ENCODE measurements around the gene IGFBP7.
"Not testable (repeated sequence)": the region's sequence is repeated elsewhere in the genome, so short reads cannot be mapped to it uniquely, and the experiment has no call there.

IGFBP7 gene

DNA sequence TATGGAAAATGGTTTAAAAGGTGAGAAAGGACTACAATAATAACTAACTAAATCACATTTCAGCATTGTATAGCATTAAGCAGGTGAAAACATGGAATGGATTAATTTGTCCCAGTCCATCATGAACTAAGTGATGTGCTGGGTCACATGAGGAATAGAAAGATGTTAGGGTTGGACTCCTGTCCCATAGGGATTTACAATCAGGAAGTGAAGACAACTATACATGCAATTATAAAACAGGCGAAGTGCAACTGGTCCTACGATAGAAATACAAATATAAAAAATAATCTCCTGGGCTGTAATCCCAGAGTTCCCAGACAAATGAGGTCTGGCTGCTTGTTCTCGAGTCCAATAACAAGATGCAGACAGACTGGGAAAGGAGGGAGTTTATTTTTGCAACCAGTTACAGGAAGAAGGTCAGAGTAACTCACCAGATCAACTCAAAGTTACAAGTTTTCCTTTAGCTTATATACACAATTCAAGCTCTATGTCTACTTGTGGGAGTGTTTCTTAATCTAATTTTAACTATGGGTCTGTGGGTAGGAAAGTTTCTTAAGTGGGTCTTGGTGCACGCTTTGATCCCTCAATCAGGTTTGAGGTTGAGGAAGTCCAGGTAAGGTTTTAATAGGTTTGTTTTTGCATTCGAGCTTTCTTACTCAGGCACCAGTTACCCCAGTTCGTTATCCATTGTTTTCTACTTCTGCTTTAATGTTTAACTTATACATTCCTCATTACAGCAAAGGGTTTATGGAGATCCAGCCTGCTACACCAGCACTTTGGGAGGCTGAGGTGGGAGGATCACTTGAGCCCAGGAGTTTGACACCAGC, 50.1 kb downstream of the IGFBP7 start:
- H3K4me3 ChIP-seq (ENCODE audit: low read length): no peak overlapping the region
- no peak for DNase-seq (ENCODE audit: low read depth)
- TF ChIP-seq, protein P1, sequence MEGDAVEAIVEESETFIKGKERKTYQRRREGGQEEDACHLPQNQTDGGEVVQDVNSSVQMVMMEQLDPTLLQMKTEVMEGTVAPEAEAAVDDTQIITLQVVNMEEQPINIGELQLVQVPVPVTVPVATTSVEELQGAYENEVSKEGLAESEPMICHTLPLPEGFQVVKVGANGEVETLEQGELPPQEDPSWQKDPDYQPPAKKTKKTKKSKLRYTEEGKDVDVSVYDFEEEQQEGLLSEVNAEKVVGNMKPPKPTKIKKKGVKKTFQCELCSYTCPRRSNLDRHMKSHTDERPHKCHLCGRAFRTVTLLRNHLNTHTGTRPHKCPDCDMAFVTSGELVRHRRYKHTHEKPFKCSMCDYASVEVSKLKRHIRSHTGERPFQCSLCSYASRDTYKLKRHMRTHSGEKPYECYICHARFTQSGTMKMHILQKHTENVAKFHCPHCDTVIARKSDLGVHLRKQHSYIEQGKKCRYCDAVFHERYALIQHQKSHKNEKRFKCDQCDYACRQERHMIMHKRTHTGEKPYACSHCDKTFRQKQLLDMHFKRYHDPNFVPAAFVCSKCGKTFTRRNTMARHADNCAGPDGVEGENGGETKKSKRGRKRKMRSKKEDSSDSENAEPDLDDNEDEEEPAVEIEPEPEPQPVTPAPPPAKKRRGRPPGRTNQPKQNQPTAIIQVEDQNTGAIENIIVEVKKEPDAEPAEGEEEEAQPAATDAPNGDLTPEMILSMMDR (IDR thresholded peaks at IDR 0.05; ENCODE audit: insufficient read depth, low read depth, low read length, missing control alignments): no peak

DNA sequence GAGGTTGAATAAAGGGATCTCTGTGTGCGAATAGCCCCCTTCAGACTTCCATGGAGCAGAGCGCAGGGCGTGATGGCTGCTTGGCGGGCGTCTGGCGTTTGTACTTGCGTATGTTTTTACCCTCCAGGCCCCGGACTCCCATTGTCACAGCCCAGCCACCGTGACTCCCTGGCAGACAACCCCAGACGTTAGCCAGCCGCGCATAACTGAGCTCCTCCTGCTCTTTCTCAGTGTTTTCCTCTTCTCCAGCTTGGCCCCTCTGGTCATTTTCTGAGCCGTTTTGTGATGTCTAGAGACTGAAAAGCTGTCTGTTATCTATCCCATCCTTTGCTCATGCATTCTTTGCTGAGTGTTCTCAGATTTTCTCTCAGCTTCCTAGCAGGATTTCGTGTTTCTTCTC, 54.3 kb downstream of the IGFBP7 start:
- TF ChIP-seq, protein P1 (IDR thresholded peaks at IDR 0.05; ENCODE audit: insufficient read depth, low read depth, low read length, missing control alignments): no peak
- no peak for DNase-seq (ENCODE audit: low read depth)
- H3K4me3 ChIP-seq (ENCODE audit: low read length): no peak overlapping the region

DNA sequence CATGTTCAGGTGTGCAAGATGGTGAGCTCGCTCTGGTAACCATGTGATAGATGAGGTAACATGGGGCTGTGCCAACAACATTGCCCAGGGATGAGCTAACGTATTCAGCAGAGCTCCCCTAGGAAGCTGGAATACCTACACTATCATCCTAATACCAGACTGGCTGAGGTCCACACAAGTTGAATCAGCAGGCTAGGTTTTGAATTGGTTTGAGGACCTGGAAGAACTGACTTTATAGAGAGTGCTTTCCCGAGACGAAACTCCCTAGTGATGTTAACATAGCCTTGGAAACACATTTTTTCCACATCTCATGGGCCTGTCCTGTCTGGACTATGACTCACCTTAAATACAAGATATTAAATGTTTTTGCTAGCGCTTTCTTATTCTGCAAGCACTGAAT, 56.7 kb downstream of the IGFBP7 start:
- TF ChIP-seq, protein P1 (IDR thresholded peaks at IDR 0.05; ENCODE audit: insufficient read depth, low read depth, low read length, missing control alignments): no peak
- H3K4me3 ChIP-seq (ENCODE audit: low read length): no peak overlapping the region
- DNase-seq (ENCODE audit: low read depth): peak; percentile 97

DNA sequence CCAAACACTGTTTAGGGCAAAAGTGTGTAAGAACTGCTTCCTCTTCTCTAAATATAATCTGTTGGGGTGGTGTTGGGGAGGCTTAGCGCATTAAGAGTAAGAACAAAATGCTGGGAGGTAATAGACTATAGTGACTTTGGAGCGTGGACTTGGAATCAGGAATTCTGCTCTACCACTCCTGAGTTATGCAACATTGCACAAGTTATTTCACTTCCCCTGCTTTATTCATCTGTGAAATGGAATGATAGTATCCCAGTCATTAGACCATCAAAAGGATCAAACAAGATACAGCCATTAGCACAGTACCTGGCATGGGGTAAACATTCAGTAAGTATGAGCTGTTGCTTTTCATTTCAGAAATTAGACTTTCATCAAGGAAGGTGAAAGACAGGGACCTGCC, 58.7 kb downstream of the IGFBP7 start:
- no peak for DNase-seq (ENCODE audit: low read depth)

DNA sequence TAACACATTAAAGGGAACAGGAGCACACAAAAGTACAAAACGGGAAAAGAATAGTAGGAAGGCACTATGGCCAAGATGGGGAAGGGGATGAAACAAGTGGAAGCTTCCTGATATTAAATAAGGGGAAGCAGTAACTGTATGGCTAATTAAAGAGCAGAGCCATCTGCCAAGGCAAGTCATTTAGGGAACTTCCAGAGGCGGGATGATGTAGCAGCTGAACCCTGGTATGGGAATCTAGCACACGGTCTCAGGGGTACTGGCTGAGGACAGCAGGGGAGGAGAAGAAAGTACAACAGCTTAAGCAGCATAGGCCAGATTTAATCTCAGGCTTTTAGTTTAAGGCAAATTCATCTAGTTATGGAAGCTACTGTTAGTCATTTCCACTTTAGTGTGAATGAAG, 59.1 kb downstream of the IGFBP7 start:
- no peak for DNase-seq (ENCODE audit: low read depth)
- TF ChIP-seq, protein P1 (IDR thresholded peaks at IDR 0.05; ENCODE audit: insufficient read depth, low read depth, low read length, missing control alignments): no peak
- H3K4me3 ChIP-seq (ENCODE audit: low read length): no peak overlapping the region

More for the DNA sequence above, 58.7 kb downstream of the IGFBP7 start:
- TF ChIP-seq, protein P1 (IDR thresholded peaks at IDR 0.05; ENCODE audit: insufficient read depth, low read depth, low read length, missing control alignments): no peak
- no peak overlapping the region for H3K4me3 ChIP-seq (ENCODE audit: low read length)

DNA sequence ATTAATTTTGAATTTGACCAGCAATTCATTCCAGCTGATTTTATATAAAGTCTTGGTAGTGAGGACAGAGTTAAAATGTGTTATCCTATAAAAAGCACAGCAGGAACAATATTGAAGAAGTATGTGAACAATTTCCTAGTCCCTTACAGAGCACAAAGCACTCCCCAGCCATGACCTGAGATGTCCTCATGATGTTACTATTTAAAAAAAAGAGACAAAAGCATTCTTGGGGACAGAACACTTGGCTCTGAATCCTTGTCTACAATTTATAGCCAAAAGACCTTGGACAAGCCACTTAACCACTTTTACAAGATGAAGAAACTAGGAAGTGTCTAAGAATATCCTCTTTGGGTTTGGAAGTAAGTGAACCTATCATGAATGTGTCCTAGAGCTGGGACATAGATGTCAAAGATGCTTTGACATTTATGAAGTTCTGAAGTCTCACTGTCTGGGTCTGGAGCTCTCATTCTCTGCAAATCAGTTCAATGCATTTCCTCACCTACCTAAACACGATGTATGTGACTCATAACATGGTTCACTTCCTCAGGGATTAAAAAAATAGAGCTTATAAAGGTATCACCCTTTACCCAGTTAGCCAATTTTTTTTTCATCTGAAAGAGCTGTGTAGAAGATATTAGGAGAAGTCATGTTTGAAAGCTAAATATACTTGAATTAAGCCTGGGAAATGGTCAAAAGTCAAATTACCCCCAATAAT, 61.4 kb downstream of the IGFBP7 start:
- TF ChIP-seq, protein P1 (IDR thresholded peaks at IDR 0.05; ENCODE audit: insufficient read depth, low read depth, low read length, missing control alignments): no peak
- H3K4me3 ChIP-seq (ENCODE audit: low read length): no peak overlapping the region
- peak; percentile 75 for DNase-seq (ENCODE audit: low read depth)

DNA sequence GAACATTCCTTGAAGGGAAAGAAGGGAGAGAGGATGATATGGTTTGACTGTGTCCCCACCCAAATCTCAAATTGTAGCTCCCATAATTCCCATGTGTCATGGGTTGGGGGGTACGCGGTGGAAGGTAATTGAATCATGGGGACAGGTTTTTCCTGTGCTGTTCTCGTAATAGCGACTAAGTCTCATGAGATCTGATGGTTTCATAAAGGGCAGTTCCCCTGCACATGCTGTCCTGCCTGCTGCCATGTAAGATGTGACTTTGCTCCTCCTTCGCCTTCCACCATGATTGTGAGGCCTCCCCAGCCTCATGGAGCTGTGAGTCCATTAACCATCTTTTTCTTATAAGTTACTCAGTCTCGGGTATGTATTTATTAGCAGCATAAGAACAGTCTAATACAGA, 63.1 kb downstream of the IGFBP7 start:
- not testable (repeated sequence) for DNase-seq (ENCODE audit: low read depth); H3K4me3 ChIP-seq (ENCODE audit: low read length)
